ENCODE measurements around the gene ENDOD1.

DNA sequence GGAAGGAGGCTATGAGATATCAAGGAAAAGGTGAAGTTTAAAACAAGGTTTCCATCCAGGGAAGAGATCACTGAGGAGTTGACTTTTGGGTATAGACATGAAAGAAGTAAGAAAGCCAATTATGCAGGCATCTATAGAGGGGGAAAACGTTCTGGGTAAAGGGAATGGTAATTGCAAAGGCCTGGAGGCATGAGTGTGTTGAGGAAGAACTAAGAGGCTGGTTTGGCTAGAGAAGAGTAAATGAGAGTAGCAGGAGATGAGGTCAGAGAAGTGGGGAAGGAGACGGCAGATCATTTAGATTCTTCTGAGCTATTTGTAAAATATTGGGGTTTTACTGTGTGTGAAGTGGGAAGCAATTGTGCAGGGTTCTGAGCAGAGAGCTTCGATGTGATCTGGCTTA lies 7.6 kb downstream of the ENDOD1 start:
- TF ChIP-seq CTCF (IDR thresholded peaks at IDR 0.05; ENCODE audit: insufficient read depth, low read depth, low read length), result no peak
- TF ChIP-seq EZH2 (IDR thresholded peaks at IDR 0.05; ENCODE audit: insufficient read depth, low read length), result no peak

Measured in astrocyte (in vitro differentiated cells and primary cell).